ENCODE measurements around the gene PHACTR4. TPM values are rescaled to one million over a fixed set of nuclear protein-coding genes. Genes with fewer than 3 reads are reported as not detected.

PHACTR4 gene
- total RNA-seq, 6 donors from 2014 or later = 28.8 to 38.7 (median 33.9) TPM

DNA sequence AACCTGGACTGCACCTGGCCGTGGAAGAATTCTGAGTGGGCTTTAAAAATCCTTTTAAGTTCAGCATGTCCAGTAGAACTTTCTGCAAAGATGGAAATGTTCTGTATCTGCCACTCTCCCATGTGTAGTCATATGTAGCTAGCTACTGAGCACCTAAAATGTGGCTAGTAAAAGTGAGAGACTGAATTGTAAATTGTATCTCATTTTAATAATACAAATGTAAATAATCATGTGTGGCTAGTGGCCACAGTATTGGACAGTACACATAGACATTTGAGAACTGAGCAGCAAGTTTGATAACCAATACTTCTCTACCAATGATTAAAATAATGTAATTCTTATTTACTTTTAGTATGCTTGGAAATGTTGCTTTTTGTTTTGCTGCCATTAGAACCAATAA, 57.3 kb downstream of the PHACTR4 start:
- no peak overlapping the region for H3K4me3 ChIP-seq

GRCh38 chr1:28428012-28428411, 58.5 kb downstream of the PHACTR4 start:
- Histone ChIP-seq H3K9me3 (no peaks in the 10 kb centered on the region), H3K27me3 (no peaks in the 10 kb centered on the region), H3K4me3 (no peak overlapping the region), H3K4me1 (peaks cover 0 to 5% (median 0%) of the 10 kb centered on the region in 4 donors), H3K36me3 (peaks cover 0 to 8% (median 0%) of the 10 kb centered on the region in 4 donors), H3K27ac (no peak overlapping the region)
- DNase-seq (no peak), ATAC-seq (ENCODE audit: low FRiP score in 2 of 2) (no peak)
- TF ChIP-seq EP300 (IDR thresholded peaks at IDR 0.05) (no peak), POLR2AphosphoS5 (IDR thresholded peaks at IDR 0.05) (no peak), CTCF (IDR thresholded peaks at IDR 0.05) (no peak), POLR2A (IDR thresholded peaks at IDR 0.05) (no peak)
- 57 to 72% methylated on average over 1 of the region's 1 CpG for WGBS, 2 donors

More for the DNA sequence above, 57.3 kb downstream of the PHACTR4 start:
- Histone ChIP-seq H3K36me3 (peaks cover 0 to 8% (median 0%) of the 10 kb centered on the region in 4 donors), H3K27ac (no peak overlapping the region), H3K9me3 (no peaks in the 10 kb centered on the region), H3K4me1 (peaks cover 0 to 5% (median 0%) of the 10 kb centered on the region in 4 donors), H3K27me3 (no peaks in the 10 kb centered on the region)
- WGBS, 2 donors = 91 to 100% methylated on average over 1 of the region's 1 CpG
- DNase-seq (no peak), ATAC-seq (ENCODE audit: low FRiP score in 2 of 2) (no peak)
- no peak for TF ChIP-seq POLR2AphosphoS5 (IDR thresholded peaks at IDR 0.05)
- TF ChIP-seq CTCF (IDR thresholded peaks at IDR 0.05) = no peak
- no peak for TF ChIP-seq EP300 (IDR thresholded peaks at IDR 0.05)
- TF ChIP-seq POLR2A (IDR thresholded peaks at IDR 0.05) = no peak

- no peaks in the 10 kb centered on the region for H3K27me3 ChIP-seq
- no peak overlapping the region for H3K4me3 ChIP-seq
- DNase-seq (no peak), ATAC-seq (ENCODE audit: low FRiP score in 2 of 2) (no peak)
- 86% methylated on average over 6 of the region's 6 CpGs for WGBS, 2 donors
- H3K9me3 ChIP-seq = no peaks in the 10 kb centered on the region
- peaks cover 0 to 8% (median 0%) of the 10 kb centered on the region in 4 donors for H3K36me3 ChIP-seq
- no peak for TF ChIP-seq POLR2A (IDR thresholded peaks at IDR 0.05)
- TF ChIP-seq POLR2AphosphoS5 (IDR thresholded peaks at IDR 0.05) = no peak
- TF ChIP-seq CTCF (IDR thresholded peaks at IDR 0.05) = no peak
- TF ChIP-seq EP300 (IDR thresholded peaks at IDR 0.05) = no peak
- H3K4me1 ChIP-seq = peaks cover 0 to 5% (median 0%) of the 10 kb centered on the region in 4 donors
- no peak overlapping the region for H3K27ac ChIP-seq
Measured at GRCh38 chr1:28428990-28429520, 59.5 kb downstream of the PHACTR4 start.

- Histone ChIP-seq H3K4me3 (no peak overlapping the region), H3K36me3 (no peaks in the 10 kb centered on the region), H3K27ac (peak overlapping the region in 1 of 4 donors; percentile 73), H3K4me1 (peaks cover 13 to 23% (median 14%) of the 10 kb centered on the region in 4 donors), H3K27me3 (no peaks in the 10 kb centered on the region), H3K9me3 (no peaks in the 10 kb centered on the region)
- ATAC-seq (ENCODE audit: low FRiP score in 2 of 2) (no peak), DNase-seq (no peak)
- TF ChIP-seq CTCF (IDR thresholded peaks at IDR 0.05) = no peak
- TF ChIP-seq POLR2A (IDR thresholded peaks at IDR 0.05) = no peak
- no peak for TF ChIP-seq EP300 (IDR thresholded peaks at IDR 0.05)
- no peak for TF ChIP-seq POLR2AphosphoS5 (IDR thresholded peaks at IDR 0.05)
- WGBS, 2 donors = 95 to 100% methylated on average over 2 of the region's 2 CpGs
Measured at GRCh38 chr1:28436211-28436769, 66.8 kb downstream of the PHACTR4 start.
